HG03097 (cell line): ENCODE data around the gene PTGIS.
"Not testable (repeated sequence)": the region's sequence is repeated elsewhere in the genome, so short reads cannot be mapped to it uniquely, and the experiment has no call there.

Experiments used
- ATAC-seq: cut with Tn5 transposase; IDR thresholded peaks from one replicate; pipeline ENCODE4 v1.9.1; 2021; ENCODE audit not compliant: unreplicated experiment, low FRiP score

Gene PTGIS

DNA sequence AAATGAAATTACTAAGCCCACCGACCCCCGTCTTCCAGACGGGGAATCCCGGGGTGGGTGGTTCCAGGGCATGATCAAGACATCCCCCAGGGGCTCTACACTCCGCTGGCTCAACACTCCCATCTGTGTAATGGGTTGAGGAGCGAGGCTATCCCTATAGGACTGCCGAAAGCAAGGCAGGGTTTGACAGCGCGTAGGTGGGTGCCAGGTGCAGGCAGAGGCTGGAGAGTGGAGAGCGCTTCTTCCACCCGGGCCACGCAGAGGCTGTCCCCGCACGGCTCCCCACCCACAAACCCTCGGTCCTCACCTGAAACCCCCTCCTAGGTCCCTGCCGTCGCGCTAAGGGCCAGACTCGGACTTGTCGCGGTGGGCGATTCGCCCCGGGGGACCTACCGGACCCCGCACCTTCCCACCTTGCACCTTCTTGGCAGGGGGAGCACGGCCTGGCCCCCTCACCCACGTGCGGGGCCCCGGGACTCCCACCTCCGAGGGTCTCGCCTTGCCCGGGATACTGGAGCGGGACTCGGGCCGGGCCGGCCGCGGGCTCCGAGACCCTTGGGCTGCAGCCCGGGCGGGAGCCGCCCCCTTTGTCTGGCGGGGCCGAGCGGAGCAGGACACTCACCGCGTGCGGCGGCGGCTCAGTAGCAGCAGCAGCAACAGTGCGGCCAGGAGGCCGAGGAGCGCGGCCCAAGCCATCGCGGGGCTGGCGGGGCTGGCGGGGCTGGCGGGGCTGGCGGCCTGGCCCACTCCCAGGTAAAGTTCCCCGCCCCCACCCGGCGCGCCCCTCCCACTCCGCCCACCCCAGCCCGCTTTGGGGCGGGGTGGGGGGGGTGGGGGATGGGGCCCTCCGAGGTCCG, at the start of gene PTGIS:
PTGIS (minus strand) TSS at position 717 of the 857 bp plus-strand sequence; CDS start at position 696, 21 bp downstream.
- ATAC-seq, result no peak

- ATAC-seq, result not testable (repeated sequence)
Measured at GRCh38 chr20:49617394-49617793, 49.5 kb upstream of the PTGIS start.

- ATAC-seq, result no peak
Measured at GRCh38 chr20:49616154-49617007, 48.4 kb upstream of the PTGIS start.

- ATAC-seq, result no peak
Measured at GRCh38 chr20:49615401-49616153, 47.6 kb upstream of the PTGIS start.

- not testable (repeated sequence) for ATAC-seq
Measured at GRCh38 chr20:49615051-49615400, 47.1 kb upstream of the PTGIS start.

DNA sequence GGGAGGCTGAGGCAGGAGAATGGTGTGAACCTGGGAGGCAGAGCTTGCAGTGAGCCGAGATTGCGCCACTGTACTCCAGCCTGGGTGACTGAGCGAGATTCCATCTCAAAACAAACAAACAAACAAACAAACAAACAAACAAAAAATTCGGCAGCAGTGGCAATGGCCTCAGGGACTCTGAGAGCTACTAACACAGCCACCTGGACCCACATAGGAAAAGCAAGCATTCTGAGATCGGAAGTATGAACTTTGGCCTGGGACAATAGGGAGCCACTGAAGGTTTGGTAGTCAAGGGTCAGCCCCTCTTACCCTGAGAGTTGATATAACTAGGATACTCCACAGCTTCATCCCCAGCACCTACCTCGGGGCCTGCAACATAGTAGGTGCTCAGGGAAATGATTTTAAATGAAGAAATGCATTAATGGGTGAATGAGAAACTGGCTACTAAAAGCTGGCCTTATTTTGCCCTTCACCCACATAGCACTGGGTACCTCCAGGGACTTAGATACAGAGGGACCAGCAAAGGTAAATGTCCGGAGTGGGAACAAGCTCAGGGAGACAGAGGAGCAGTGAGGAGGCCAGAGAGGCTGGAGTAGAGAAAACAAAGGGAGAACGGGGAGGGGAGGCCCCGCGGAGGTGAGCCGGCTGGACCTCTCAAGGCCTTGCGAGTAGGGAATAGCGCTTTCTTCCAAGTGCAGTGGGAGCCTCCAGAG, 46.6 kb upstream of the PTGIS start:
- ATAC-seq, result no peak

DNA sequence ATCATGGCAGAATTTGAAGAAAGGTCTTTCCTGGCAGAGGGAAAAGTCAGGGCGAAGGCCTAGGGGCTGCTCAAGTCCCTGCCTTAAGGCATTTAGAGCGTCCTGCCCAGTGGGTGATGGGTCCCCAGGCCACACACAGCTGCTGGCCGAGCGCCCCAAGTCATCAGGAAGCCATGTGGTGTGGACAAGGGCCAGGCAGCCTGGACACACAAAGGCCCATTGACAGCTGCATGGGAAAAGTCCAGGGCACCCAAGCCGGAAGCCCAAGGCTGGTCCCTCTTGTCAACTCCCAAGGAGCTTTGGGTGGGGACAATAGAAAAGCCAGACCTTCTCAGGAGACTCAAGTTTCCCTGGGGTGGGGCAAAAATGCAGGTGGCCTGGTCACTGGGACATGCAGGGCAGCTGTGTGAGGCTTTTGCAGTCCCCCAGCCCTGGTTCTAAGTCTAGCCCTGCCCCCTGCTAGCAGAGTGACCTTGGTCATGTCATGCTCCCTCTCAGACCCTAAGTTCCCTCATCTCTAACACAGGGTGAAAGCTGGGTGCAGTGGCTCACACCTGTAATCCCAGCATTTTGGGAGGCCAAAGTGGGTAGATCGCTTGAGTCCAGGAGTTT, 44.3 kb upstream of the PTGIS start:
- no peak for ATAC-seq

GRCh38 chr20:49611539-49612126, 43.7 kb upstream of the PTGIS start:
- ATAC-seq, result not testable (repeated sequence)

DNA sequence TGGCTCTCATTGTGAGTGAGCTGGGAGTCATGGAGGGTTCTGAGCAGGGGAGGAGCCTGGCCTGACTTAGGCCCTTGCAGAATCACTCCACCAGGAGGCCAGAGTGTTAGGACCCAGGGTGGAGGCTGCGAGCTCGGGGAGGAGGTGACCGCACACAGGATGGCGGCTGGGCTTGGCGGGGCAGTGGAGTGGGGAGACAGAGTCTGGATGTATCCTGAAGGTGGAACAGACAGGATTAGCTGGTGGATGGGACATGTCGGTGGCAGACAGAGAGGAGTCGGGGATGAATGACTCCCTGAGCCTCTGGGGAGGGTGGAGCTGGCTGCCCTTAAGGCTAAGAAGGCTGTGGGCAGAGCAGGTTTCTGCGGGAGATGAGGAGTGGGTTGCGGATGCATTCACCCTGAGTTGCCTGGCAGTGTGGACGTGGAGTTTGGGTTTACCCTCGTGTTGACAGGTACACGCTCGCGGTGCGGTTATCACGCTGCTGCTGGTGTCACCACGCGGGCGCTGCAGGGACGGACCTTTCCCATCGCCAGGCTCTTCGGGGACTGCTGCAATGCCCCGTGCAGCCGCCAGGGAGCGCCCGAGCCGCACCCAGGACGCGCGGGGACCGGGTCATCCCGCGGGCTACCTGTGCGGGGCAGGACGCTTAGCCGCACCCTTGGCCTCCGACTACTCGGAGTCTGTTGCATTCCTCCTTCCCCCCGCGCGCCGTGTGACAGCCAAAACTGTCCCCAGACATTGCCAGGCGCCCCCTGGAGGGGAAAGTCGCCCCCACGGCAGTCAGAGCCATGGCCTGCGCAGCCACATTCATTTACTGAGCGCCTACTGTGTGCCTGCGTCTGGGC, 43.0 kb upstream of the PTGIS start:
- peak; percentile 55 for ATAC-seq

DNA sequence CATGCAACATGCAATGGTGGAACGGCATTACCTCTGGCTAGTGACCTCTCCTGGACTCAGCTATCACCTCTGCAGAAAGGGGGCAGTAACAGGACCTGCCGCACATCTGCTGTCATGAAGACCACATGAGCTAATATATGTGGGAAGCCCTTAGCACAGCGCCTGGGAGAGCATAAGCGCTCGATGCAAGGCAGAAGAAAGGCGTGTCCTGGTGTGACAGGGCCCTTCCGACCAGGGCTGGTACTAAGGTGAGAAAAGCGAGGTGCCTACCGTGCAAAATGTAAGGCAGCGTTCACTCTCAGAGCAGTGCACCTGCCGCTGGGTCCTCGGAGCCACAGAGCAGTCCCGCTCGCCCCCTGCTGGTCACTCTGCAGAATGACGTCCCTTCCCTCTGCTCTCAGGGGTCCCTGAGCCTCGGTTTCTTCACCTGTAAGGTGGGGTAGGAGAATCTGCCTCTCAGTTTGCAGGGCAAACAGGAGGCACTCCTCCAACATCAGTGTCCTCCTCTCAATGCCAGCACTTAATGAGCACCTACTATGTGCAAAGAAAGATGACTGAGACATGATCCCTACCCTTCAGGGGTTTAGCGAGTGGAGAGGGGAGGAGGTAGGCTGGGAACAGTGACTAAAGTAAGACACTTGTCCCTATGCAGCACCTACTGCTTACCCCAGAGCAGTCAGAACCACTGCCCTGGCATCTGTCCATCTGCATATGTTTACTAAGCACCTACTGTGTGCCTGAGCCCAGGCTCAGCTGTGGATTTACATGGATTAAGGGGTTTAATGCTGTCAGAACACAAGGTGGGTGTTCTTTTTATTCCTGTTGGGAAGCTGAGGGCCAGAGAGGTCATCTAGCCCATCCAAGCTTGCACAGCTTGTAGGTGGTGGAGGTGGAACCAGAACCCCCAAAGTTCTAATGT, 41.1 kb upstream of the PTGIS start:
- peak; percentile 47 for ATAC-seq

GRCh38 chr20:49607568-49607967, 39.6 kb upstream of the PTGIS start:
- no peak for ATAC-seq

- ATAC-seq, result no peak
Measured at GRCh38 chr20:49603209-49603627, 35.3 kb upstream of the PTGIS start.

DNA sequence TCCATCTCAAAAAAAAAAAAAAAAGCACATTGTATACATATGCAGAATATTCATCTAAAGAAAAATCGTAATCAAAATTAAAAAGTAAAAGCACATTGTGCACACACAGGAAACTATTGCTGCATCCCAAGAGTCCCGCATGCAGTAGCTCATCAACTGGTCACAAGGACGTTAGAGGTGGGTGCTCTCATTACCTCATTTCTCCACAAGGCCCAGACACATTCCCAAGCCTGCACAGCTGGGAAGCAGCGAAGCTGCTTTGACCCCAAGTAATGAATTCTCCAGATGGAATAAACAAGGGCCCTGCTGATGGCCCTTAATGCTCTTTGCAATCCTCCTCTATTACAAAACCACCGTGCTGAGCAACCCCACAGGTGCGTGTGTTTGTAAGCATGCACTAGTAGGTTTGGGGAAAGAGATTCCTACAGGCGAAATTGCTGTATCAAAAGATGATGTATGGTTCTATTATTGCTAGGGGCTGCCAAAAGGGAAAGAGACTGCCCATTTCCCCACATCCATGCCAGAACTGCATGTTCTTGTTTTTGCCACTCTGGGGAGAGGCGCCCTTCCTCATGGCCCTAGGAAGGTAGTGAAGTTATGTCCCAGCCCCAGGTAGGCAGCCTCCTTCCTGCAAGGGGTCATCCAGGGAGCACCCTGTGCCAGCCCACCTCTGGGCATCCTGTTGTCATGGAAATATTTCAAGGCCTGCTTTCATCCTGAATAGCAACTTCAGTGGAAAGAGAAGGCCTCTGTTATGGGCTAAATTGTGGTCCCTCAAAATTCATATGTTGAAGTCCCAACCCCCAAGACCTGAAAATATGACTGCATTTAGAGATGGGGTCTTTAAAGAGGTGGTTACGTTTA, 34.6 kb upstream of the PTGIS start:
- no peak for ATAC-seq

- no peak for ATAC-seq
Measured at GRCh38 chr20:49601153-49601924, 33.4 kb upstream of the PTGIS start.

- ATAC-seq, result no peak
Measured at GRCh38 chr20:49599746-49600113, 31.8 kb upstream of the PTGIS start.

- ATAC-seq, result no peak
Measured at GRCh38 chr20:49597825-49598395, 30.0 kb upstream of the PTGIS start.
